ENCODE results near the gene NEURL1B.

Gene NEURL1B

GRCh38 chr5:172718527-172719114 lies 77.6 kb downstream of the NEURL1B start:
- DNase-seq = no peak

DNA sequence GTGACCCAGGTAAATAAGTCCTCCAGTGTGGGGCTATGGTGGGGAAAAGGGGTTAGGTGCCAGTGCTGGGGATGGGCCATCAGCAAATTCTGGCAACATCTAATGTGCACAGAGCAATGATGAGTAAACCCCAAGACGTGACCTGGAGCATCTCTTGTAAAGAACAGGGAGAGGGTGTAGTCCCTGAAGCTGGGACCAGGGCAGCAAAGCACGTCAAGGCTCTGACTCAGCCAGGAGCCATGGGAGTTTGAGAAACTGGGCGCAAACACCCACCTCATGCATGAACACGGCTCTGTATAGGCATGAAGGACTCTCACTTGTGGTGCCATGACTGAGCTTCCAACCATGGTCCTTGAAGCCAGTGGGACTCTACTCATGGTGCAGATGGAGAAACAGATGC lies 78.1 kb downstream of the NEURL1B start:
- DNase-seq = no peak

DNA sequence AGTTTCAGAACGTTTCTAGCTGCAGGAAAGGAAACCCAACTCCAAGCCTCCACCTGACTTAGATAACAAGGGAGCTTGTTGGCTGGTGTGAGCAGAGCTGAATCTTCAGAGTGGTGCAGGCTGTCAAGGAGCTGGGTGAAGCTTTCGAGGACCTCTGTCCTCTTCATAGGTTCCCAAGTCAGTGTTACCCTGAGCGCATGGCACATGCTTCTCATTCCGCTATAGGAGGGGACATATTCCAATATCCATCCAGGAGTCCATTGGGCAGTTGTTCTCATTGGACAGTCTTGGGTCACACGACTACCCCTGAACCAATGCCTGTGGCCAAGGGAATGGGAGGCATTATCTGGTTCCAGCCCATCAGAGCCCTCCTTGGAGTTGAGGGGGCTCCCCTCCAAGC lies 79.6 kb downstream of the NEURL1B start:
- no peak for DNase-seq

DNA sequence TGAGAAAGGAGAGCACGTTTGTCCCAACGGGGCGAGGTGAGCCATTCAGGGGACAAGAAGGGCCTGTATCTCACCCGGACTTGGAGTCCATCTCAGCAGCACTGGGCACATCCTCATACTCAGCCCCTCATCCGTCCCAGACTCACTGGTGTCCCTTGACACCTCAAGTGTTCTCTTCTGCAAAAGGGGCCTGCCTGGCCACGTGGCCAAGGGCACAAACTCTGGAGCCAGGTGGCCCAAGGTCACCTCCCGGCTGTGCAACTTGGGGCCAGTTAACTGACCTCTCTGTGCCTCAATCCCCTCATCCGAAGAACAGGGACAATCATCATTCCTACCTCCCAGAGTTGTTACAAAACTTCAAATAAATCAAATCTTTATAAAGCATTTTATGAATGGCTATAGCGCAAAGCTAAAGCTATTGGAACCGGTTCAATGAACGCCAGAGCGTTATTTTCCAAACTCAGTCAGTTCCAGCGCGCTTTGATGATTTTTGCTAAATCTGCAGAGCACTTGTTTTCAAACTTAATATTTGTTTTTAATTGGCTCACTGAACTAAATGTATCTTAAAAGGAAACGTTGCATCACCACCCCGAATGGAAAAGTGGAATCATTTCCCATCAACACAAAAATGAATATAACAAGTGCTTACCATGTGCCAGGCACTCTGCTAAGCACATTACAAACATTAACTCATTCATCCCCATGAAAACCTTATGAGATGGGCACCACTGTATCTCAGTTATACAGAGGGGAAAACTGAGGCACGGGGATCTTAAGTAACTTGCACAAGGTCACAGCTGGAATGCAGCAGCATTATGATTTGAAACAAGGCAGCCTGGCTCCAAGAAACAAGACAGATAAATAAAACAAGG lies 80.6 kb downstream of the NEURL1B start:
- DNase-seq = no peak

DNA sequence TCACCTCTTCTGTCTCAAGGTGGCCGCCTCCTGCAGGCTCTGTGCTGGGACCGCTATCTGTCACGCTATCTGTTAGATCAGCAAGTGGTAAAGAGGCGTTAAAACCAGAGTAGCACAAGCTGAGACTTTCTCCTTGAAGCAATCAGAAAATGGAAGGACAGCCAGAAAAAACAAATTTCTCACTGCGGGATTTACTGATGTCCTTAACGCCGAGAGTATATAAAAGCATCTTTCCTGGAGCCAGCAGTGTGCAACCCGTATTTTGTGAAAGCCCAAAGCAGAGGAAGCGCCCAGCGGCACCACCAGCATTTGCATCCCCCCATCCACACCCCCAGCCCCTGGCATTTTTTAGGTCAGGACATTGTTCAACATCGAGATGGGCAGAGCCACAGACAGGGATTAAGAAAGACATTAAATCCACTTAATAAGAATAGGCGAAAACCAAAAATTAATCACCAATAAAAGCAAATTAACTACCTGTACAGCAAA lies 81.3 kb downstream of the NEURL1B start:
- no peak for DNase-seq

GRCh38 chr5:172723508-172723907 lies 82.4 kb downstream of the NEURL1B start:
- DNase-seq = no peak

DNA sequence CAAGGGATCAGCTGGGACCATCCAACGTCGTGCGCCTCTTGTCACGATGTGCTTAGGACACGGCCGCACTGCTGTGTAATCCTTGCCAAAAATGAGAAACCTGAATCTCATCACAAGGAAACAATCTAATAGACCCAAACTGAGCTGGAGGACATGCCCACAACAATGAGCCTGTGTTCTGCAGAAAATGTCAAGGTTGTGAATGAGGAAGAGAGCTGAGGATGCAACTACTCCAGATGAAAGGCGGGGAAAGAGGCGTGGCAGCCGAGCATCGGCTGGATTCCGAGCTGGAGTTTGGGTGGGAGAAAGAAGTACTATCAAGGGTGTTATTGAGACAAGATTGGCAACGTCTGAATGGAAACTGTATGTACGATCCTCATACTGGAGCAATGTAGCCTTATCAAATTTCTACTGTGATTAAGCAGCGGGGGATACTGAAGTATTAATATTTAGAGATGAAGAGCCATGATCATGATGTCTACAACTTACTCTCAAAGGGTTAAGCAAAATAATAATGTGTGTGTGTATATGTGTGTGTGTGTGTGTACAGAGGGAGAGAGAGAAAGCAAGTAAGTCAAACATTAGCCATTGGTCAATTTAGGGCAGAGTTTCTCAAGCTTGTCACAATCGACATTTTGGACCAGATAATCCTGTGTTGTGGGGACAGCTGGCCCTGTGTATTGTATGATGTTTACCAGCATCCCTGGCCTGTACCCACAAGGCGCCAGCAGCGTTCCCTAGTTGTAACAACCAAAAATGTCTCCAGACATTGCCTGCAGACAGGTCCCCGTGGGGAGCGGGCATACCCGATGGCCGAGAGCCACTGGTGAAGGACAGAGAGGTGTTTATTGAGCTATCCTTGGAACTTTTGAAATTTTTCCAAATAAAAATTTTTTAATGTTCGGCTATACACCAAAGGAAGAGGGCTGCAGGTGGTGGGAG lies 83.5 kb downstream of the NEURL1B start:
- DNase-seq = no peak

GRCh38 chr5:172725273-172725672 lies 84.2 kb downstream of the NEURL1B start:
- no peak for DNase-seq

GRCh38 chr5:172725785-172726184 lies 84.7 kb downstream of the NEURL1B start:
- DNase-seq = no peak

GRCh38 chr5:172726966-172727365 lies 85.9 kb downstream of the NEURL1B start:
- DNase-seq = no peak

DNA sequence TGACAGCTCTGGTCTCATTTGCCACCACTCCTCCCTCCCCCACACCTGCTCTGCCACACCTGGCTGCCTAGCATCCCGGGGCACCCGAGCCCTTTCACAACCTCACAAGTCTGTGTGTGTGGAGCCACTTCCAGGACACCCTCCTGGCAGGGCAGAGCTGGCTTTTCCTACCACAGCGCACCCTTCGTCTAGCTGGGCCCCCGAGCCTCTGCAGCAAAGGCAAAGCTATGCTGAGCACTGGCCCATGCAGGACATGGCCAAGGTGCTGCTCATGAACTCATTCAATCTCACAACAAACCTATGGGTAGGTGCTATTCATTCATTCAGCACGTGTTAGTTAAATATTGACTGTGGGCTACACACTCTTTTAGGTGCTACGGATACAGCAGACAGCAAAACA lies 86.5 kb downstream of the NEURL1B start:
- DNase-seq = no peak

DNA sequence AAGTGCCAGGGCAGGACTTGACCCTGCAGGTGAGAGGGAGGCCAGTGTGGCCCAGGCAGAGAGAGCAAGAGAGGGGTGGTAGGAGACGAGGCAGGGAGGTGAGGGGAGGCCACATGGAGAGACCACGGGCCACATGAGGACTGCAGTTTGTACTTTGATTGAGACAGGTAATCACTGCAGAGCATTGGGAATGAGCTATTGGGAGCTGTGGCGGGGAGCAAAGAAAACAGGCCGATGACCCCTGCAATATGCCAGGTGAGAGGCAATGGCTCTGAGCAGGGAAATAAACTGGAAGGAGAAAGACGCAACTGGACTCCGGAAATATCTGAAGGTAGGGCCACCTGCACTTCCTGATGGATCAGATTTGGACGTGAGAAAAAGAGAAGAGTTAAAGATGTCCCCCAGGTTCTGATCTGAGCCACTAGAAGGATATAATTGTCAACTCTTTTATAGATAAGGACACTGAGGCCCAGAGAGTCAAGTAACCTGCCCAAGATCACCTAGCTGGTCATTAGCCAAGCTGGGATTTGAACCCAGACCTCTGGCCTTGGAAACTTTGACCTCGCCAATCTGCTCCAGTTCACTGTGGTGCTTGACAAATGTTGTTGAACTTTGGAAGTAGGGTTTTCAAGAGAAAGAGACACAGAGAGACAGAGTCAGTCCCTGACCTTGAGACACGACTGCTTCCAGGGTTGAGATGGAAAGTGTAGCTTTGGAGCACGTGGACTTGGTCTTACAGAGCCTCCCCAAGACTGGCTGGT lies 87.6 kb downstream of the NEURL1B start:
- no peak for DNase-seq

GRCh38 chr5:172729588-172729987 lies 88.5 kb downstream of the NEURL1B start:
- no peak for DNase-seq

DNA sequence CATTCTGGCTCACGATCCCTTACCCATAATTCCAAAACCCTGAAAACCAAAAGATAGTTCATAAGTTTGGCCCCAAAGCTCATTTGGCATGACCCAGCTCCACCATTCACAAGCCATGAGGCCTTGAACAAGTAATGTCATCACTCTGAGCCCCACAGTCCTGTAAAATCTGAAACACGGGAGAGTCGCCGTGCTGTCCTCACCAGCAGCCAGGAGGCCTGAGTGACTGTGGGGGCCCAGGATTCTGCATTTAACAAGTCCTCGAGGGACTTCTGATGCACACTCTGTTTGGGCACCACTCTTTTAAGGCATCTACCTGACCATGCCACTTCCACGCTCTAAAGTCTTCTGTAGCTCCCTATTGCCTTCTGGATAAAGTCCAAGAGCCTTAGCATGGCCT lies 89.2 kb downstream of the NEURL1B start:
- no peak for DNase-seq

DNA sequence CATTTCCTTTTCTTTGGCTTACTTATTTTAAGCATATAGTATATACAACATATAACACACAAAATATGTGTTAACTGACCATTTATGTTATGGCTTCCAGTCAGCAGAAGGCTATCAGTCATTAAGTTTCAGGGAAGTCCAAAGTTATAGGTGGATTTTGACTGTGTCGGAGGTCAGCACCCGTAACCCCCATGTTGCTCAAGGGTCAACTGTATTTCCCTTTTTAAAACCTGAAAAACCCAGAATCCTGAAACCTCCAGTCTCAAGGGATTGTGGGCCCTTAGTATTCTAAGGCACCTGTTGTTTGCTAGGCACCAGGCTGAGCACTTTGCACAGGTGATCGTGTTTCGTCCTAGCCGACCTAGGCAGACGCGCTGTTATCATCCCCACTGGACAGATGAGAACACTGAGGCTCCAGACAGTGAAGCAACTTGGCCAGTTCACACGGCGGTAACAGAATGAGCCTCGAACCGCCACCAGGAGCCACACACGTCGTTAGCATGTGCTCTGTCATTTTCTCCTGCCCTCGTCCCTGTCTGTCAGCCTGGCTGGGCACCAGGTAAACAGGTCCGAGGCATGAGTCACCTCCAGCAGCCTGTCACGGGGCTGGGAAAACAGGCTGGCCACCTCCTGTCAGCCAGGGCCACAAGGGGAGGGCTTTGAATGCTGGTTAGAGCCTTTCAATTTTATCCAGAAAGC lies 90.1 kb downstream of the NEURL1B start:
- no peak for DNase-seq

DNA sequence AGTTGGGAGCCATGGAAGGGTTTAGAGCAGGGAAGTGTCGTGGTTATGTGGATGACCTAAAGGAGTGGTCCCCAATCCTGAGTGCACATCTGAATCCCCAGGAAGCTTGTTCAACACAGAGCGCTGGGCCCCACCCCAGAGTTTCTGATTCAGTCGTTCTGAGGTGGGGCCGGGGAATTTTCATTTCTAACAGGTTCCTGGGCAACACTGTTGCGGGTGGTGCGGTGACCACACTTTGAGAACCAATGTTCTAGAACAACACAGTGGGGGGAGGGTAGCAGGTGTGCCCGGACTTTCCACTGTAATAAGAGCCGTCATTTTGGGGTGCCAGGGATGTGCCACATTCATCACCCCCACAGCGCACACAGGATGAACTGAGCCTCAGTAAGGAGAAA lies 90.6 kb downstream of the NEURL1B start:
- DNase-seq = no peak

- DNase-seq = no peak
Observed at GRCh38 chr5:172732201-172732865, 91.3 kb downstream of the NEURL1B start.

DNA sequence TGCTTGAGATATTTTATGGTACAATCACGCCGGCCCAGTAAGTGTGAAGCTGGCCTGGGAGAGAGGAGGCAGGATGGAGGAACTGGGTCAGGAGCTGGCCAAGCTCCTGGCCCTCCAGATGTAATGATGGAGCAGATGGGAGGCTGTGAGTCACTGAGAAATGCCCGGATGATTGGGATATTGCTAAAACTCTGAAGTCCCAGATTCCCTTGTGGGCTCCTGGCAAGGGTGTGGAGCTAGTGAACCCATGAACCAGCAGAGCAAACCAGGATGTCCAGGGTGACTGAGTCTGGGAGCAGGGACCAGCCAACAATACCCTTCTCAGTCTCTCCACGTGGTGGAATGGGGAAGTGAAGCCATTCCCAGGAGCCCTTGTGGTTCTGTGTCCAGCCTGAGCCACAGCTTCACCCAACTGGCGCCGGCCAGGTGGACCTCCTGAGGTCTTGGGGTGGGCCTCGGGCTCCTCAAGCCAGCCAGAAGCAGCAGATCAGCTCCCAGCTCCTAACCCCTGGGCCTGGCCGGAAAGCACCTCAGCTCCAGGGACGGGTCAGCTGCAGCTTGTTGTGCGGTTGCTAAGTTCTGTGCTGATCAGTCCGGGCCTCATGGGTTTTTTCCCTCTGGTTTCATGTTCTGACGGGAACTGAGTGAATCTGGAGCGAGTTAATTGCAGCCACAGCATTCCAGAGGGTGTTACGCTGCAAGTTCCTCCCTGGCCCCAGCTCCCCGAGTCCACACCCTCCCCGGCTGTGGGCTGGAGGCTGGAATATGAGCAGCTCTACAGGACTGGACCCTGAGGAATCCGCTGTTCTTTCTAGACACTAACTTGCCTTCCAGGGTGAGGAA lies 92.3 kb downstream of the NEURL1B start:
- no peak for DNase-seq

DNA sequence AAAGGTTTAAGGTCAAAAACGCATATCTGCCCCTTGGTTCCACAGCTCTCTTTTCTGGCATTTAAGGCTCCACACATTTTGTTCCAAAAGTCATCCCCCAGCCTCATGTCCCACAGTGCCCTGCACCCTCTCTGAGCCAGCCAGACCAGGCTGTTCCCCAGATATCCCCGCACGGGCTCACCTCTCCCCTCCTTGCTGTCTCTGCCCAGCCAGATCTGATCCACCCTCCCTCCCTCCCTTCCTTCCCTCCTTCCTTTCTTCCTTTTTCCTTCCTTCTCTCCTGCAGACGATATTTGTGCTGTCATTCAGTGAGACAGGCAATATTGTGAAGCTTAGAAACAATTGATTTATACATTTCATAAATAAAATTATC lies 92.9 kb downstream of the NEURL1B start:
- DNase-seq = no peak

- DNase-seq = no peak
Observed at GRCh38 chr5:172735141-172735831, 94.2 kb downstream of the NEURL1B start.
